B cell (primary cell): ENCODE data around the gene FAM180B. TPM values are rescaled to one million over a fixed set of nuclear protein-coding genes. Genes with fewer than 3 reads are reported as not detected.

Experiments
- ATAC-seq: fragments of 200-7000 bp; cut with Tn5 transposase; one replicate; pipeline ENCODE4 v1.10.0; 2021; ENCODE audit warnings: low read depth, mild to moderate bottlenecking, moderate number of reproducible peaks, moderate library complexity
- CTCF ChIA-PET: fragments of 350-600 bp; sonication (Branson Sonifier 250); formaldehyde crosslinking; loops from one replicate; lab custom pipeline; 2021; ENCODE audit warnings: antibody characterized with exemption, inconsistent platforms; lab: Charles Lee
- POLR2A ChIA-PET: fragments of 350-600 bp; sonication (Branson Sonifier 250); formaldehyde crosslinking; loops from one replicate; lab custom pipeline; 2021; ENCODE audit warnings: antibody characterized with exemption; lab: Charles Lee
- DNase-seq: peaks from one replicate; pipeline ENCODE4 v3.0.0; 2013
- H2AFZ ChIP-seq: 2 replicates; pipeline ENCODE4 v1.6.1; 2012; ENCODE audit warnings: mild to moderate bottlenecking, low read depth, low read length; ENCODE audit not compliant: insufficient read depth, poor library complexity, severe bottlenecking
- H3K27ac ChIP-seq, 2 donors: 1 replicate in 1 of 2; 2 replicates in 1 of 2; pipeline ENCODE4 v1.5.1; 2012 to 2013; ENCODE audit warnings: low read length in 2 of 2, mild to moderate bottlenecking in 2 of 2, moderate library complexity in 1 of 2
- H3K27me3 ChIP-seq, 4 experiments: fragments of 200-600 bp in 1 of 4; sonication (generic) in 1 of 4; replicated peaks in 1 of 4; 1 replicate in 2 of 4; 2 replicates in 2 of 4; pipeline versions ENCODE4 v1.6.1 to v1.7.0; 2013 to 2016; ENCODE audit warnings: low read length in 3 of 4, mild to moderate bottlenecking in 2 of 4, mixed read lengths in 1 of 4, moderate library complexity in 1 of 4; ENCODE audit not compliant: insufficient read depth in 4 of 4, control insufficient read depth in 3 of 4; ENCODE audit errors: control extremely low read depth in 1 of 4
- H3K36me3 ChIP-seq, 2 experiments: replicated peaks in 1 of 2; 1 replicate in 1 of 2; 2 replicates in 1 of 2; pipeline versions ENCODE4 v1.6.1 to v1.7.1; 2013; ENCODE audit warnings: low read length in 1 of 2; ENCODE audit not compliant: insufficient read depth in 2 of 2, control insufficient read depth in 1 of 2; ENCODE audit errors: control extremely low read depth in 1 of 2, extremely low read depth in 1 of 2
- H3K4me1 ChIP-seq, 2 donors: fragments of 200-600 bp in 1 of 2; sonication (generic) in 1 of 2; 1 replicate in 1 of 2; 2 replicates in 1 of 2; pipeline versions ENCODE4 v1.5.1 to v1.6.1; 2013 to 2017; ENCODE audit warnings: low read length in 2 of 2; ENCODE audit not compliant: control insufficient read depth in 2 of 2, insufficient read depth in 2 of 2
- H3K4me2 ChIP-seq: replicated peaks from 2 replicates; pipeline ENCODE3; 2012; ENCODE audit warnings: mild to moderate bottlenecking, low read depth, low read length; ENCODE audit not compliant: poor library complexity, severe bottlenecking
- H3K4me3 ChIP-seq, 5 experiments: fragments of 200-600 bp in 1 of 5; sonication (generic) in 1 of 5; 1 replicate in 3 of 5; 2 replicates in 2 of 5; pipeline versions ENCODE4 v1.5.1 to v1.7.0; 2011 to 2016; ENCODE audit warnings: low read length in 4 of 5, mild to moderate bottlenecking in 4 of 5, low read depth in 2 of 5, control low read depth in 1 of 5, moderate library complexity in 1 of 5; ENCODE audit not compliant: insufficient read depth in 1 of 5; ENCODE audit errors: control extremely low read depth in 1 of 5, extremely low read depth in 1 of 5
- H3K79me2 ChIP-seq: fragments of 200-600 bp; sonication (generic); one replicate; pipeline ENCODE4 v1.6.0; 2016; ENCODE audit warnings: low read length; ENCODE audit not compliant: control insufficient read depth, insufficient read depth
- H3K9ac ChIP-seq: fragments of 200-600 bp; sonication (generic); 2 replicates; pipeline ENCODE4 v1.6.1; 2017; ENCODE audit warnings: mild to moderate bottlenecking, low read length, moderate library complexity
- H3K9me3 ChIP-seq, 3 donors: one replicate each; pipeline versions ENCODE4 v1.6.1 to v1.7.1; 2013; ENCODE audit warnings: low read length in 2 of 3; ENCODE audit not compliant: control insufficient read depth in 2 of 3, insufficient read depth in 1 of 3; ENCODE audit errors: control extremely low read depth in 1 of 3
- H4K20me1 ChIP-seq: 2 replicates; pipeline ENCODE4 v1.6.0; 2012; ENCODE audit warnings: mild to moderate bottlenecking, low read length; ENCODE audit not compliant: insufficient read depth, control insufficient read depth, poor library complexity, severe bottlenecking
- H3K27ac Mint-ChIP-seq: one replicate; pipeline ENCODE4 v1.8.0; 2021; ENCODE audit warnings: mixed read lengths
- H3K27me3 Mint-ChIP-seq: one replicate; pipeline ENCODE4 v1.8.0; 2021; ENCODE audit warnings: mixed read lengths
- H3K4me1 Mint-ChIP-seq: one replicate; pipeline ENCODE4 v1.8.0; 2021; ENCODE audit warnings: mixed read lengths
- H3K4me3 Mint-ChIP-seq: one replicate; pipeline ENCODE4 v1.8.0; 2021; ENCODE audit warnings: mixed read lengths
- H3K9me3 Mint-ChIP-seq: one replicate; pipeline ENCODE4 v1.8.0; 2022; ENCODE audit warnings: mixed read lengths; ENCODE audit not compliant: insufficient read depth
- EZH2 ChIP-seq: IDR thresholded peaks from 2 replicates; pipeline ENCODE4 v1.6.1; 2012; ENCODE audit warnings: borderline replicate concordance, low read depth, mild to moderate bottlenecking, moderate library complexity, low read length; ENCODE audit not compliant: insufficient read depth, poor library complexity, severe bottlenecking
- WGBS: methylation state at CpG from one replicate; pipeline ENCODE4 v1.1.5; 2013; ENCODE audit warnings: missing lambda C conversion rate; ENCODE audit not compliant: insufficient coverage; 5-methylcytosine and 5-hydroxymethylcytosine counted together
- intact Hi-C: fragments of 100-400 bp; cut with micrococcal nuclease; formaldehyde crosslinking; loops from one replicate; pipeline ENCODE4 v1.10.0; 2022
- polyA plus RNA-seq: library from polyadenylated mRNA; depleted of rRNA; stranded (reverse); fragments of >200 nt; gene quantifications from 2 replicates; pipeline ENCODE4 v1.2.3, GENCODE V29; 2012
- total RNA-seq, 2 donors: library from RNA; stranded (reverse); fragments of 120-200 nt in 1 of 2; gene quantifications; 1 replicate in 1 of 2; 2 replicates in 1 of 2; pipeline versions ENCODE4 v1.2.3 to v1.2.4, GENCODE V29; 2013 to 2022
- TF ChIP-seq, protein P1 (sequence below): fragments of 200-600 bp; IDR thresholded peaks from one replicate; pipeline ENCODE4 v1.8.0; 2022; ENCODE audit warnings: antibody characterized with exemption, mild to moderate bottlenecking

FAM180B gene
- total and polyA plus RNA-seq, 2 donors (not counting 1 experiment from before 2014, with no cell fraction given), result 0.06 to 0.20 TPM

DNA sequence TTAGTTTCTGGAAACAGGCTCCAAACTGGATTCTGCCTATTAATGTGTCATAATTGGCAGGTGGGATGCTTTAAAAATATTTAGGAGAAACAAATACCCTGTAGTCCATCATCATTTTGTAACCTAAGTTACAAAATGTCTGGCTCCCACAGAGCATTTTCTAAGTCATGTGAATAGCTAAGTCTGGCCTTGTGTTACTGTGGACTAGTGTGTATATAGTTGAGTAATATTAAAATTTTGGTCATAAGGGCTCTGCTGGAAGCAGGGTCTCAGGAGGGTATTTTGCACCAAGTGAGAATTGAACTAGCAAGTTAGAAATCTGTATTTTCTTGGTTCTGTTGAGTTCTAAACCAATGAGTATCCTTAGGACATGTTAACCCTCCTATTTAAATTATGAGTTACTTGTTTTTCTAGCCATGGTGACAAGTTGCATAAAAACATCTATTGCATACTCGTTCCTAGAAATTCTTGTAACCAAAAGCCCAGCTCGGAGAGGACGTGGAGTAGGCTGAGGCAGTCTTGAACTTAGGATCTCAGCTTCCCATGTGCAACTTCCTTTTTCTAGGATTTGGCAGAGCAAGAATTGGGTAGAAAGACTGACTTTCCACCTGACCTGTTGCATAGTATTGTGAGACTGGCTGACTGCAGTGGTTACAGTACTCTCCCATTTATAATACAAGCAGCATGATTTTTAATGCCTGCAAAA lies 15.7 kb upstream of the FAM180B start:
- no peak overlapping the region for H3K9ac ChIP-seq
- CTCF ChIA-PET, result no interaction called here
- ATAC-seq, result no peak
- no peaks in the 10 kb centered on the region for H4K20me1 ChIP-seq
- H3K4me3 Mint-ChIP-seq, result no peak overlapping the region
- WGBS, result no CpG with 5 or more reads among the region's 3 CpGs
- H2AFZ ChIP-seq, result no peak overlapping the region
- TF ChIP-seq, protein P1, sequence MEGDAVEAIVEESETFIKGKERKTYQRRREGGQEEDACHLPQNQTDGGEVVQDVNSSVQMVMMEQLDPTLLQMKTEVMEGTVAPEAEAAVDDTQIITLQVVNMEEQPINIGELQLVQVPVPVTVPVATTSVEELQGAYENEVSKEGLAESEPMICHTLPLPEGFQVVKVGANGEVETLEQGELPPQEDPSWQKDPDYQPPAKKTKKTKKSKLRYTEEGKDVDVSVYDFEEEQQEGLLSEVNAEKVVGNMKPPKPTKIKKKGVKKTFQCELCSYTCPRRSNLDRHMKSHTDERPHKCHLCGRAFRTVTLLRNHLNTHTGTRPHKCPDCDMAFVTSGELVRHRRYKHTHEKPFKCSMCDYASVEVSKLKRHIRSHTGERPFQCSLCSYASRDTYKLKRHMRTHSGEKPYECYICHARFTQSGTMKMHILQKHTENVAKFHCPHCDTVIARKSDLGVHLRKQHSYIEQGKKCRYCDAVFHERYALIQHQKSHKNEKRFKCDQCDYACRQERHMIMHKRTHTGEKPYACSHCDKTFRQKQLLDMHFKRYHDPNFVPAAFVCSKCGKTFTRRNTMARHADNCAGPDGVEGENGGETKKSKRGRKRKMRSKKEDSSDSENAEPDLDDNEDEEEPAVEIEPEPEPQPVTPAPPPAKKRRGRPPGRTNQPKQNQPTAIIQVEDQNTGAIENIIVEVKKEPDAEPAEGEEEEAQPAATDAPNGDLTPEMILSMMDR, result no peak
- TF ChIP-seq EZH2, result no peak
- intact Hi-C loops, result no loop called here
- H3K4me1 Mint-ChIP-seq, result peaks cover 13% of the 10 kb centered on the region
- peaks cover 55% of the 10 kb centered on the region for H3K79me2 ChIP-seq
- no peak overlapping the region for H3K4me3 ChIP-seq
- no peak overlapping the region for H3K4me2 ChIP-seq
- peaks cover 5 to 8% of the 10 kb centered on the region in 2 donors for H3K4me1 ChIP-seq
- DNase-seq, result no peak
- no peak overlapping the region for H3K27ac ChIP-seq
- H3K27me3 Mint-ChIP-seq, result no peaks in the 10 kb centered on the region
- no peaks in the 10 kb centered on the region for H3K9me3 Mint-ChIP-seq
- no peaks in the 10 kb centered on the region for H3K9me3 ChIP-seq
- H3K36me3 ChIP-seq, result peaks cover 0 to 54% of the 10 kb centered on the region in 2 experiments
- POLR2A ChIA-PET, result interaction anchor here (0.6 to 1.3 kb wide), 2 partner anchors 8 to 289 kb away, joined by 3 to 4 read pairs; partner anchors contain the start of genes KBTBD4 and NDUFS3
- H3K27ac Mint-ChIP-seq, result no peak overlapping the region
- no peaks in the 10 kb centered on the region for H3K27me3 ChIP-seq

DNA sequence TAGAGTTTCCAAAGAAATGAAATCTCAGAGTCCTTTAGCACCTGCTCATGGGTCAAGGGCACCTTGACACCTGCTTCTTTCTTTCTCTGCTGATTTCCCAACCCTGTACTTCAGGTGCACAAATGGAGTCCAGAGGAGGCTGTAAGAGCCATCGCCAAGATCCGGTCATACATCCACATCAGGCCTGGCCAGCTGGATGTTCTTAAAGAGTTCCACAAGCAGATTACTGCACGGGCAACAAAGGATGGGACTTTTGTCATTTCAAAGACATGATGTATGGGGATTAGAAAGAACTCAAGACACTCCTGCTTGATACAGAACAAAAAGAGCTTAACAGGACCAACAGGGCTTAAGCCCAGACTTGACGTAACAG lies 15.1 kb upstream of the FAM180B start:
- H3K79me2 ChIP-seq, result peaks cover 55% of the 10 kb centered on the region
- H3K4me1 ChIP-seq, result peaks cover 3 to 4% of the 10 kb centered on the region in 2 donors
- TF ChIP-seq EZH2, result no peak
- TF ChIP-seq, protein P1, result no peak
- no peak for ATAC-seq
- H4K20me1 ChIP-seq, result no peaks in the 10 kb centered on the region
- POLR2A ChIA-PET, result no interaction called here
- H3K4me2 ChIP-seq, result no peak overlapping the region
- H2AFZ ChIP-seq, result no peak overlapping the region
- no peaks in the 10 kb centered on the region for H3K27me3 ChIP-seq
- no peaks in the 10 kb centered on the region for H3K9me3 Mint-ChIP-seq
- no peak overlapping the region for H3K4me3 ChIP-seq
- H3K4me3 Mint-ChIP-seq, result no peak overlapping the region
- no peak overlapping the region for H3K27ac Mint-ChIP-seq
- H3K9me3 ChIP-seq, result no peaks in the 10 kb centered on the region
- H3K4me1 Mint-ChIP-seq, result peaks cover 10% of the 10 kb centered on the region
- 100% methylated on average over 4 of the region's 4 CpGs for WGBS
- peaks cover 0 to 54% of the 10 kb centered on the region in 2 experiments for H3K36me3 ChIP-seq
- no peaks in the 10 kb centered on the region for H3K27me3 Mint-ChIP-seq
- H3K9ac ChIP-seq, result no peak overlapping the region
- H3K27ac ChIP-seq, result no peak overlapping the region
- intact Hi-C loops, result no loop called here
- CTCF ChIA-PET, result no interaction called here
- no peak for DNase-seq
